ENCODE data around the gene ABI3BP. TPM values are rescaled to one million over a fixed set of nuclear protein-coding genes. Genes with fewer than 3 reads are reported as not detected.

ABI3BP gene
- total and polyA plus RNA-seq, 4 donors: 1.9 to 4.2 (median 2.4) TPM

DNA sequence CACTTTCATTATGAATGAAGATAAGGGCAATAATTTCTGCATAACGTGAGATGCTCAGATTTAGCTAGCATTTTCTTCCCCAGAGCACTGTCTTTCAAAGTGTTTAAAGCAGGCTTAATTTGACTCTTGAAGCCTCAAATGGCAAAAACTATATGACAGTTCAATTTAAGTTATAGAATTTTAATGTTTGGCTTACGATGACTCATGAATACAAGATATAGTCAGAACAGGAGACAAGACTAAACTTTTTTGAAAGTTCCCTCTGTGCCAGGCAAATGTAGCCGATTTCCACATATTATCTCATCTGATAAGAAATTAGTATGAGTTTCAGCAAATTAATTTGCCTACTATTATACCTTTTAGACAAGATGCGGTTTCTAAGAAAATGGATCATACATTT, 19.6 kb downstream of the ABI3BP start:
- no peak overlapping the region for H3K9ac ChIP-seq (ENCODE audit: low read depth in 1 of 2, low read length in 2 of 2)
- DNase-seq (ENCODE audit: low spot score): no peak
- H3K27me3 ChIP-seq (ENCODE audit: control insufficient read depth in 4 of 4, insufficient read depth in 4 of 4, low read length in 3 of 4): no peaks in the 10 kb centered on the region
- no peaks in the 10 kb centered on the region for H3K36me3 ChIP-seq (ENCODE audit: control insufficient read depth in 4 of 4, insufficient read depth in 3 of 4, low read depth in 1 of 4, low read length in 3 of 4)
- H3K9me3 ChIP-seq (ENCODE audit: control insufficient read depth in 4 of 4, low read length in 3 of 4): no peaks in the 10 kb centered on the region
- TF ChIP-seq GABPA (IDR thresholded peaks at IDR 0.05 in 1 of 2, conservative IDR thresholded peaks at IDR 0.05 in 1 of 2) (no peak), EGR1 (IDR thresholded peaks at IDR 0.05; ENCODE audit: low read depth in 2 of 2) (no peak)
- 88% methylated on average over 4 of the region's 4 CpGs for WGBS
- no peak overlapping the region for H3K27ac ChIP-seq (ENCODE audit: low read depth in 1 of 2, low read length in 2 of 2)
- no peaks in the 10 kb centered on the region for H3K4me1 ChIP-seq (ENCODE audit: control insufficient read depth in 4 of 4, insufficient read depth in 4 of 4, low read length in 3 of 4)
- H3K4me3 ChIP-seq (ENCODE audit: low read depth in 1 of 3, low read length in 3 of 3): no peak overlapping the region

DNA sequence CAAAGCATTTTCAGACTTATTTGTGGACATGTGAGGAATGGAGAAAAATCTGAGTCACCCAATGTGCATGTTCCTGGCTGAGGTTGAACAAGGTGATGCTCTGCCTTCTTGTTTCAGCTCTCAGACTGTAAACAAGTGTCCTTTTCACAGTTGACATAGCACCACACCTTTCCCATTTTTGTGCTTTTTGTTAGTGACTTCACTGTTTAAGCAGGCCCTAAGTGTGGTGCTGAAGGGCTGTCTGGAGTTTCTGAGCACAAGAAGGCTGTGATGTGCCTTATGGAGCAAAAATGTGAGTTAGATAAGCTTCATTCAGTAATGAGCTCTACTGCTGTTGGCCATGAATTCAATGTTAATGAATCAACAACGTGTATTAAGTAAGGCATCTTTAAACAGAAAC, 20.4 kb downstream of the ABI3BP start:
- Histone ChIP-seq H3K9me3 (ENCODE audit: control insufficient read depth in 4 of 4, low read length in 3 of 4) (no peaks in the 10 kb centered on the region), H3K27ac (ENCODE audit: low read depth in 1 of 2, low read length in 2 of 2) (no peak overlapping the region), H3K9ac (ENCODE audit: low read depth in 1 of 2, low read length in 2 of 2) (no peak overlapping the region), H3K36me3 (ENCODE audit: control insufficient read depth in 4 of 4, insufficient read depth in 3 of 4, low read depth in 1 of 4, low read length in 3 of 4) (no peaks in the 10 kb centered on the region), H3K4me3 (ENCODE audit: low read depth in 1 of 3, low read length in 3 of 3) (no peak overlapping the region), H3K27me3 (ENCODE audit: control insufficient read depth in 4 of 4, insufficient read depth in 4 of 4, low read length in 3 of 4) (no peaks in the 10 kb centered on the region), H3K4me1 (ENCODE audit: control insufficient read depth in 4 of 4, insufficient read depth in 4 of 4, low read length in 3 of 4) (no peaks in the 10 kb centered on the region)
- no peak for DNase-seq (ENCODE audit: low spot score)
- WGBS: 58% methylated on average over 1 of the region's 1 CpG
- TF ChIP-seq, protein P1, sequence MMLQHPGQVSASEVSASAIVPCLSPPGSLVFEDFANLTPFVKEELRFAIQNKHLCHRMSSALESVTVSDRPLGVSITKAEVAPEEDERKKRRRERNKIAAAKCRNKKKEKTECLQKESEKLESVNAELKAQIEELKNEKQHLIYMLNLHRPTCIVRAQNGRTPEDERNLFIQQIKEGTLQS (IDR thresholded peaks at IDR 0.05): no peak
- TF ChIP-seq SP1 (IDR thresholded peaks at IDR 0.05) (no peak), JUND (IDR thresholded peaks at IDR 0.05) (no peak), NR2F2 (IDR thresholded peaks at IDR 0.05) (no peak), FOXA1 (IDR thresholded peaks at IDR 0.05) (no peak)
- TF ChIP-seq, protein P2, sequence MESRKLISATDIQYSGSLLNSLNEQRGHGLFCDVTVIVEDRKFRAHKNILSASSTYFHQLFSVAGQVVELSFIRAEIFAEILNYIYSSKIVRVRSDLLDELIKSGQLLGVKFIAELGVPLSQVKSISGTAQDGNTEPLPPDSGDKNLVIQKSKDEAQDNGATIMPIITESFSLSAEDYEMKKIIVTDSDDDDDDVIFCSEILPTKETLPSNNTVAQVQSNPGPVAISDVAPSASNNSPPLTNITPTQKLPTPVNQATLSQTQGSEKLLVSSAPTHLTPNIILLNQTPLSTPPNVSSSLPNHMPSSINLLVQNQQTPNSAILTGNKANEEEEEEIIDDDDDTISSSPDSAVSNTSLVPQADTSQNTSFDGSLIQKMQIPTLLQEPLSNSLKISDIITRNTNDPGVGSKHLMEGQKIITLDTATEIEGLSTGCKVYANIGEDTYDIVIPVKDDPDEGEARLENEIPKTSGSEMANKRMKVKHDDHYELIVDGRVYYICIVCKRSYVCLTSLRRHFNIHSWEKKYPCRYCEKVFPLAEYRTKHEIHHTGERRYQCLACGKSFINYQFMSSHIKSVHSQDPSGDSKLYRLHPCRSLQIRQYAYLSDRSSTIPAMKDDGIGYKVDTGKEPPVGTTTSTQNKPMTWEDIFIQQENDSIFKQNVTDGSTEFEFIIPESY (IDR thresholded peaks at IDR 0.05): no peak

DNA sequence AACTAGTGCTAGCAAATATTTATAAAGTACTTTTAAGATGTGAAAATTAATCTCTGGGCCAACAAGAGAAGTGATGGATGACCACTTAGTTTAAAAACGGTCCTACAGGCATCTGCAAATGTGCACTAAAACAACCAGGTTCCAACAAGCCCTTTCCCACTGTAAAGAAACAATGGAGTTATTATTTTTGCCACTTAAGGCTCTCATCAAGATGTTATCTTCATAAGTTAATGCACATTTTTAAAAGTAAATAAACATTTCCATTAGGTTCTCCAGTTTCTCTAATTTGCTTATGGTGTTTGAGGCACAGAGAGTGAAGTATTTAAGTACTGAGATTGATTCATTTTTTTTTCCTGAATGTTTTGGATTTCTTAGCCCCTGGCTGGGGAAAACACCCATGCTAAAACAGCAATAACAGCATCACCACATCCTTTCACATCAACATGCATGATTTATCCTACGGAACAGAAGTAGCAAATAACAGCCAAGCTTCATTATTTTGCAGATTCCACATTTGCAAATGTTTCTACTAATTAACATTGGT, 20.8 kb downstream of the ABI3BP start:
- H3K9ac ChIP-seq (ENCODE audit: low read depth in 1 of 2, low read length in 2 of 2): no peak overlapping the region
- TF ChIP-seq, protein P3, sequence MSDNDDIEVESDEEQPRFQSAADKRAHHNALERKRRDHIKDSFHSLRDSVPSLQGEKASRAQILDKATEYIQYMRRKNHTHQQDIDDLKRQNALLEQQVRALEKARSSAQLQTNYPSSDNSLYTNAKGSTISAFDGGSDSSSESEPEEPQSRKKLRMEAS (IDR thresholded peaks at IDR 0.05): no peak
- TF ChIP-seq GABPA (IDR thresholded peaks at IDR 0.05 in 1 of 2, conservative IDR thresholded peaks at IDR 0.05 in 1 of 2) (no peak), FOXA2 (IDR thresholded peaks at IDR 0.05) (no peak)
- TF ChIP-seq, protein P4, sequence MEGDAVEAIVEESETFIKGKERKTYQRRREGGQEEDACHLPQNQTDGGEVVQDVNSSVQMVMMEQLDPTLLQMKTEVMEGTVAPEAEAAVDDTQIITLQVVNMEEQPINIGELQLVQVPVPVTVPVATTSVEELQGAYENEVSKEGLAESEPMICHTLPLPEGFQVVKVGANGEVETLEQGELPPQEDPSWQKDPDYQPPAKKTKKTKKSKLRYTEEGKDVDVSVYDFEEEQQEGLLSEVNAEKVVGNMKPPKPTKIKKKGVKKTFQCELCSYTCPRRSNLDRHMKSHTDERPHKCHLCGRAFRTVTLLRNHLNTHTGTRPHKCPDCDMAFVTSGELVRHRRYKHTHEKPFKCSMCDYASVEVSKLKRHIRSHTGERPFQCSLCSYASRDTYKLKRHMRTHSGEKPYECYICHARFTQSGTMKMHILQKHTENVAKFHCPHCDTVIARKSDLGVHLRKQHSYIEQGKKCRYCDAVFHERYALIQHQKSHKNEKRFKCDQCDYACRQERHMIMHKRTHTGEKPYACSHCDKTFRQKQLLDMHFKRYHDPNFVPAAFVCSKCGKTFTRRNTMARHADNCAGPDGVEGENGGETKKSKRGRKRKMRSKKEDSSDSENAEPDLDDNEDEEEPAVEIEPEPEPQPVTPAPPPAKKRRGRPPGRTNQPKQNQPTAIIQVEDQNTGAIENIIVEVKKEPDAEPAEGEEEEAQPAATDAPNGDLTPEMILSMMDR (IDR thresholded peaks at IDR 0.05; ENCODE audit: low read depth, low read length, missing input control): no peak
- TF ChIP-seq, protein P5, sequence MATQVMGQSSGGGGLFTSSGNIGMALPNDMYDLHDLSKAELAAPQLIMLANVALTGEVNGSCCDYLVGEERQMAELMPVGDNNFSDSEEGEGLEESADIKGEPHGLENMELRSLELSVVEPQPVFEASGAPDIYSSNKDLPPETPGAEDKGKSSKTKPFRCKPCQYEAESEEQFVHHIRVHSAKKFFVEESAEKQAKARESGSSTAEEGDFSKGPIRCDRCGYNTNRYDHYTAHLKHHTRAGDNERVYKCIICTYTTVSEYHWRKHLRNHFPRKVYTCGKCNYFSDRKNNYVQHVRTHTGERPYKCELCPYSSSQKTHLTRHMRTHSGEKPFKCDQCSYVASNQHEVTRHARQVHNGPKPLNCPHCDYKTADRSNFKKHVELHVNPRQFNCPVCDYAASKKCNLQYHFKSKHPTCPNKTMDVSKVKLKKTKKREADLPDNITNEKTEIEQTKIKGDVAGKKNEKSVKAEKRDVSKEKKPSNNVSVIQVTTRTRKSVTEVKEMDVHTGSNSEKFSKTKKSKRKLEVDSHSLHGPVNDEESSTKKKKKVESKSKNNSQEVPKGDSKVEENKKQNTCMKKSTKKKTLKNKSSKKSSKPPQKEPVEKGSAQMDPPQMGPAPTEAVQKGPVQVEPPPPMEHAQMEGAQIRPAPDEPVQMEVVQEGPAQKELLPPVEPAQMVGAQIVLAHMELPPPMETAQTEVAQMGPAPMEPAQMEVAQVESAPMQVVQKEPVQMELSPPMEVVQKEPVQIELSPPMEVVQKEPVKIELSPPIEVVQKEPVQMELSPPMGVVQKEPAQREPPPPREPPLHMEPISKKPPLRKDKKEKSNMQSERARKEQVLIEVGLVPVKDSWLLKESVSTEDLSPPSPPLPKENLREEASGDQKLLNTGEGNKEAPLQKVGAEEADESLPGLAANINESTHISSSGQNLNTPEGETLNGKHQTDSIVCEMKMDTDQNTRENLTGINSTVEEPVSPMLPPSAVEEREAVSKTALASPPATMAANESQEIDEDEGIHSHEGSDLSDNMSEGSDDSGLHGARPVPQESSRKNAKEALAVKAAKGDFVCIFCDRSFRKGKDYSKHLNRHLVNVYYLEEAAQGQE (IDR thresholded peaks at IDR 0.05): no peak
- H3K4me1 ChIP-seq (ENCODE audit: control insufficient read depth in 4 of 4, insufficient read depth in 4 of 4, low read length in 3 of 4): no peaks in the 10 kb centered on the region
- no peaks in the 10 kb centered on the region for H3K9me3 ChIP-seq (ENCODE audit: control insufficient read depth in 4 of 4, low read length in 3 of 4)
- DNase-seq (ENCODE audit: low spot score): no peak
- WGBS: 80% methylated on average over 2 of the region's 2 CpGs
- H3K27ac ChIP-seq (ENCODE audit: low read depth in 1 of 2, low read length in 2 of 2): no peak overlapping the region
- no peak overlapping the region for H3K4me3 ChIP-seq (ENCODE audit: low read depth in 1 of 3, low read length in 3 of 3)
- no peaks in the 10 kb centered on the region for H3K27me3 ChIP-seq (ENCODE audit: control insufficient read depth in 4 of 4, insufficient read depth in 4 of 4, low read length in 3 of 4)
- H3K36me3 ChIP-seq (ENCODE audit: control insufficient read depth in 4 of 4, insufficient read depth in 3 of 4, low read depth in 1 of 4, low read length in 3 of 4): no peaks in the 10 kb centered on the region
